ENCODE results near the gene AEBP1. TPM values are rescaled to one million over a fixed set of nuclear protein-coding genes. Genes with fewer than 3 reads are reported as not detected.

Gene AEBP1
- total RNA-seq, 1 experiment from 2014 or later: 49.3 TPM

GRCh38 chr7:44150966-44151941 is 47.1 kb downstream of the AEBP1 start:
- H3K56ac ChIP-seq (ENCODE audit: insufficient read length, low read depth, low read length): no peak overlapping the region
- H2BK15ac ChIP-seq (ENCODE audit: low read depth, low read length): no peak overlapping the region
- DNase-seq: peak; percentile 15
- H3K23me2 ChIP-seq (ENCODE audit: insufficient read length, low read depth, low read length, poor library complexity, severe bottlenecking): peaks cover 2% of the 10 kb centered on the region
- H4K8ac ChIP-seq (replicated peaks; ENCODE audit: insufficient read length, low read depth, low read length): no peak overlapping the region
- H3K4ac ChIP-seq (ENCODE audit: low read depth, low read length): no peak overlapping the region
- H2AK5ac ChIP-seq (ENCODE audit: insufficient read length, low read length): no peak overlapping the region
- Mint-ChIP-seq H3K4me1 (peaks cover 8 to 18% of the 10 kb centered on the region in 2 experiments), H3K4me3 (no peak overlapping the region), H3K27ac (no peak overlapping the region), H3K9me3 (no peaks in the 10 kb centered on the region), H3K27me3 (ENCODE audit: low read depth) (peaks cover 23% of the 10 kb centered on the region), H3K36me3 (ENCODE audit: insufficient read depth in 1 of 3, low read depth in 3 of 3) (no peaks in the 10 kb centered on the region)
- H3K79me1 ChIP-seq (ENCODE audit: insufficient read depth, low read depth, low read length, poor library complexity, severe bottlenecking): no peaks in the 10 kb centered on the region
- no peak overlapping the region for H2BK120ac ChIP-seq (ENCODE audit: low read depth, low read length, poor library complexity, severe bottlenecking)
- no peak overlapping the region for H4K5ac ChIP-seq (ENCODE audit: insufficient read length, low read depth, low read length)
- WGBS (ENCODE audit: extremely low coverage, insufficient read length, low lambda C conversion rate): no CpG with 5 or more reads among the region's 16 CpGs
- no peak overlapping the region for H2BK20ac ChIP-seq (ENCODE audit: low read depth, low read length, poor library complexity, severe bottlenecking)
- no peak overlapping the region for H2AFZ ChIP-seq (ENCODE audit: low read length)
- no peak overlapping the region for H4K91ac ChIP-seq (ENCODE audit: insufficient read length, low read depth, low read length)
- no peaks in the 10 kb centered on the region for H4K20me1 ChIP-seq (ENCODE audit: control insufficient read depth, insufficient read depth, insufficient read length)
- no peak overlapping the region for H3K4me2 ChIP-seq (ENCODE audit: insufficient read depth, insufficient read length, low read length)
- H2BK5ac ChIP-seq (ENCODE audit: insufficient read length, low read length): no peak overlapping the region
- H3K9ac ChIP-seq (ENCODE audit: extremely low read depth, insufficient read length, low read length): no peak overlapping the region
- H3K79me2 ChIP-seq (ENCODE audit: insufficient read depth, low read length): no peaks in the 10 kb centered on the region
- H3K23ac ChIP-seq (ENCODE audit: insufficient read length, low read depth, low read length): no peak overlapping the region
- no peak overlapping the region for H2BK12ac ChIP-seq (ENCODE audit: insufficient read length, low read depth, low read length)
- H3K27me3 ChIP-seq (ENCODE audit: insufficient read depth, low read length): no peaks in the 10 kb centered on the region
- no peak overlapping the region for H3K18ac ChIP-seq (ENCODE audit: insufficient read length, low read depth, low read length)
- no peaks in the 10 kb centered on the region for H3K4me1 ChIP-seq (ENCODE audit: insufficient read depth, low read length)
- H3K27ac ChIP-seq (ENCODE audit: insufficient read length, low read depth, low read length): no peak overlapping the region
- no peaks in the 10 kb centered on the region for H3K9me3 ChIP-seq (ENCODE audit: control insufficient read depth, low read depth, low read length)
- no peak for TF ChIP-seq CTCF (conservative IDR thresholded peaks at IDR 0.05)
- no peak overlapping the region for H3T11ph ChIP-seq (ENCODE audit: low read length)
- H3K14ac ChIP-seq (ENCODE audit: insufficient read depth, low read length): no peak overlapping the region; the same call in 1 of the 2 replicates
